ENCODE results near the gene SORBS2.

SORBS2 gene

DNA sequence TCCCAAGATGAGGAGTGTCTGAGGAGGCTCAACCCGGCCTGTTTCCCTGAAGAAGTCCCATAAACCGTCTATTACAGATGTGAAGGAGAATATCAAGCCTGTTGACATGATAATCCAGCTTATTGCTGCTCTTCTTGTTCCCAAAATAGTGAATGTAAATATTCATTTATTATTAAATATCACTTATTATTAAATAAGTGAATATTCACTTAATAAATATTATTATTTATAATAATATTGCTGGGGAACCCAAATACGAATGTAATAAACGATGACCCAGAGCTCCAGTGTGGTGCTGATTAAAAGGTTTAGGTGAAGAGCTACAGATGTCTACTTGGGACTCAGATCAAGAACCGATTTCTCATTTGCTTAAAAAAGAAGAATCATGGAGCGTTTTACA lies 23.8 kb upstream of the SORBS2 start:
- no peak for DNase-seq

- no peak for DNase-seq
Observed at GRCh38 chr4:185835336-185835735, 23.3 kb upstream of the SORBS2 start.

DNA sequence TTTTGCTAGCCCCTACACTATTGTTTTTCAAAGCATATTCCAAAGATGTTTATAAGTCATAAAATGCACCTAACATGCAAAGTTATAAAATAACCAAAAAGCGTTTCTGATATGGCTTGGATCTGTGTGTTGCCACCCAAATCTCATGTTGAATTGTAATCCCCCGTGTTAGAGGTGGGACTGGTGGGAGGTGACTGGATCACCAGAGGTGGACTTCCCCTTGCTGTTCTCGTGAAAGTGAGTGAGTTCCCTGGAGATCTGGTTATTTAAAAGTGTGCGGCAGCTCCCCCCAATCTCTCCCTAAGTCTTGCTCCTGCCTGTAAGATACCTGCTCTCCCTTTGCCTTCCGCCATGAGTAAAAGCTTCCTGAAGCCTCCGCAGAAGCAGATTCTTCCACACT lies 22.8 kb upstream of the SORBS2 start:
- no peak for DNase-seq

DNA sequence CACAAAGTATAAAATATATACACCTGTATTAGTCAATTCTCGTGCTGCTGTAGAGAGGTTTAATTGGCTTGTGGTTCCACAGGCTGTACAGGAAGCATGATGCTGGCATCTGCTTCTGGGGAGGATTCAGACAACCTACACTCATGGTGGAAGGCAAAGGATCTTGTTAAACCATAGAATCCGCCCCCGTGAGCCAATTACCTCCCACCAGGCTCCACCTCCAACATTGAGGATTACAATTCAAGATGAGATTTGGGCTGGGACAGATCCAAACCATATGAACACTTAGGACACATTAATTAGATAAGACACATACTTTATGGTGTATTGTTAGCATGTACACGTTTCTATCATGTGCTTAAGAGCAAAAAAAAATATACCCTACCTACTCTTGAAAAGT lies 22.1 kb upstream of the SORBS2 start:
- no peak for DNase-seq

DNA sequence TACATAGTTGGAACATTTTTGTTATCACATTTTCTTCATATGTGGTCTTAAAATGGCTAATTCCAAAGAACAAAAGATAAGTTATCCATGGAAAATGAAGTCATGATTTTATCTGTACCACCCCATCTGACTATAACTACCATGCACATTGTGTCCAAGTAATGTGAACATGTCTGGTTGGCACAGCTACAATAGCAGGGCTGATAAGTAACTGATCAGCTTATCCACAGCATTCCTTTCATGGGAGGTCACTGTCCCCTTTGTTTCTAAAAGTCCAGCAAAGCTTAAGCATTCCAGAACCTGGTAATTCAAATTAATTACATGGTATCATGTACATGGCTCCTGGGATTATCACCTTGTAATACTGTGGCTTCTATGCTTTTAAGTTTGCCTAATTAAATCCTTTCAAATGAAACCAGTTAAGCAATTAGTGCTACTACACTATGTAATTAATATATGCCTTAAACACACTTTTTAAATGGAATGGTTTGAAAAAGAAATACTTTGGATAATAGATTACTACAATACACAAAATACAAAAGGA lies 21.1 kb upstream of the SORBS2 start:
- DNase-seq, result no peak

GRCh38 chr4:185831125-185831815 lies 19.3 kb upstream of the SORBS2 start:
- DNase-seq, result no peak

DNA sequence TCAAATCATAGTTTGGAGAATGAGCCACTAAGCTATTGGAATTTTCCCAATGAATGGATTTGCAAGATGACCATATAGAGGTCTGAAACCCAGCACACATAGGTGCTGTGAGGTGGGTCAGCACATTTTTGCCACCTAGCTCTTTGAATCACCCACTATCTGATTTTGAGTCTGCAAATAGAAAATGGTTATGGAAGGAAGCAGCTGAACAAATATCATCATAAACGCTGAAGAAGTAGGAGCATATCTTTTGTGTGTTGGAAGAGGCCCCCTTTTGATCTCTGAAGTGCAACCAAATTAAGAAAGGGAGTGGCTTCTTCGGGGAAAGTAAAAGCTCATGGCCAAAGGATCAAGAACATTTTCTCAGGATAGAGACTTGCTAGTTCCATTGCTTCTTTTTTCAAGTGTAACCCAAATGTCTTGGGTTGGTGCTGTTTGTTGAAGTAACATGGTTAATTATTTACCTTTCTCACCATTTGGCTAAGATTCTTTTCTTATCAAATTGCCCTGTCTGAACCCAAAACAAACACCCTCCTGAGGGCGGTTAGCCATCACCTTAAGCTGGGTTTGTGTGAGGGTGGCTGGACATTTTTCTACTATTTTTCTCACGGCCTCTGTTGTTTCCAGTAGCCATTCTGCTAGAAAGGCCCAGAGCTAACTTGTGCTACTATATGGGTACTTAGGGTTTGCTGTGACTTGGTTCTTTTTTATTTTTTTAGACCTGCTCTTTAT lies 18.4 kb upstream of the SORBS2 start:
- DNase-seq, result no peak

GRCh38 chr4:185826381-185826780 lies 14.4 kb upstream of the SORBS2 start:
- no peak for DNase-seq

DNA sequence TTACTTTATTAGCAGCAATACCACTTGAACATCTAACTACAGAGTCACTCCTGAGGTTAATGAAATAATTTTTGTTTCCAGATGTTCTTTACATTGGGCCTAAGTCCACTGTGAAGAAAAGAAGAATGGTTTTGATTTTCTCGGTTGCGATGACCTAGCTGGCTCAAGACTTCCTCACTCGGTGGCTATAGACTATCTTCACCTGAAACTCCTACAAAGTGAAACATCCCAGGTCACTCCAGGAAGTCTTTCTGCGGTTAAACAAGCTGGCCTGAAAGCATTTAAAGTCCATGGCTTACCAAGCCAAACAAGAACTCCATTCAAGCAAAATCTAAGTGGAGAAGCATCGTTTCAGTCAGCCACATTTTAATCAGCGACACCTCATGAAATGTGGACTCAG lies 13.7 kb upstream of the SORBS2 start:
- no peak for DNase-seq

DNA sequence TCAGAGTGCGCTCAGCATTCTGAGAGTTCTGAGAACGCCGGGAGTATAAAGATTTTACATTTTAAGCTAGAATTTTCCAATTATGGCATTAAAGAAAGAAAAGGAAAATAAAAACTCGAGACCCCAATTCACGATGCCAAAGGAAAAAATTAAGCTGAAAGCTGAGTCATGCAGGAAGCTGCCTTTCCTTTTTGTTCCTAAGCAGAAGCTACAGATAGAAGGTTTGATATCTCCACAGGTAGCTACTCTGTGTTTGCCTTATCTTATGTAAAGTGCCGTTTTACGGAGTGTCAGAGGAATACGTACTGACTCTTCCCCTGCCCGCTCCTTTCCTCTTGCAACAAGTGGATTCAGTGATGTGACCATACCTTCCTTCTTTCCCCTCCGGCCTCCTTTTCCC lies 10.8 kb upstream of the SORBS2 start:
- DNase-seq, result no peak

- no peak for DNase-seq
Observed at GRCh38 chr4:185821029-185821419, 9.0 kb upstream of the SORBS2 start.

- no peak for DNase-seq
Observed at GRCh38 chr4:185820146-185821028, 8.4 kb upstream of the SORBS2 start.

GRCh38 chr4:185819144-185819543 lies 7.2 kb upstream of the SORBS2 start:
- DNase-seq, result no peak

DNA sequence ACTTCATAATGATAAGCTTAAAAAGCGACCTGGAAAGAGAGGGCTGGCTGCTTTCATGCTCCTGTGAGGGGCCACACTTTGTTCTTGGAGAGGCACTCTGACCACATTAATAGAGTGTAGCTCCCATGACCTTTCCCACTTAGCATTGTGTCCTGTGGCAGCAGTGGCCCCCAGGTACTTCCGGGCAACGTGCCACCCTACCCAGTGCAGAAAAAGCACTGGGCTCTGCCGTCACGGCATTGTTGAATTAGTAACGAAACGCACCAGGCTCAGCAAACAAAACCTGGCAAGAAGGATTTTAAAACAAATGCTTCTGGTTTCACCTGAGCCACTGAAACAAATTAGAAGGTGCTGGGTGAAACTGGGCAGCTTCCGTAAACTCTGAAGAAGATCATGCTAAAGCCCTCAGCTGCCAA lies 5.4 kb upstream of the SORBS2 start:
- no peak for DNase-seq

DNA sequence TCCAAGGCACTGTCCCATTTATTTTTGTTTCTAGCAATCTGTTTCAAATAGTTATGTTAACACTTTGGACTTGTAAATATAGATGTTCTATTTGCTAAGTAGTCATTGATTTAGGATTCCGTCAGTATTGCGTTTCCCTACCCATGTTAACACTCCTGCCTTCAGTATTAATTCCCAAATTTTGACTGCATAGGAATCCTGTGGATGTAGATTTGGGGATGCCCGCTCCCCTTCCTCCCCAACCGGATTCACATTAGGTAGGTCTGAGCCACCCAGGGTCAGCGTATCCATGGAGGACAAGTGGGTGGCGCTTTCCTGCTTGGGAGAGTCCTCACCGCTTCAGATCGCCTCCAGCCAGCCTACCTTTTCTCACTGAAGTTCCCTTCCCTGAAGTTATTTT lies 1.1 kb upstream of the SORBS2 start:
- no peak for DNase-seq

- no peak for DNase-seq
Observed at GRCh38 chr4:185810746-185811508, 1.1 kb downstream of the SORBS2 start.

- no peak for DNase-seq
Observed at GRCh38 chr4:185809533-185810071, 2.4 kb downstream of the SORBS2 start.

- DNase-seq, result no peak
Observed at GRCh38 chr4:185809121-185809520, 2.9 kb downstream of the SORBS2 start.

- DNase-seq, result no peak
Observed at GRCh38 chr4:185805979-185806378, 6.0 kb downstream of the SORBS2 start.

DNA sequence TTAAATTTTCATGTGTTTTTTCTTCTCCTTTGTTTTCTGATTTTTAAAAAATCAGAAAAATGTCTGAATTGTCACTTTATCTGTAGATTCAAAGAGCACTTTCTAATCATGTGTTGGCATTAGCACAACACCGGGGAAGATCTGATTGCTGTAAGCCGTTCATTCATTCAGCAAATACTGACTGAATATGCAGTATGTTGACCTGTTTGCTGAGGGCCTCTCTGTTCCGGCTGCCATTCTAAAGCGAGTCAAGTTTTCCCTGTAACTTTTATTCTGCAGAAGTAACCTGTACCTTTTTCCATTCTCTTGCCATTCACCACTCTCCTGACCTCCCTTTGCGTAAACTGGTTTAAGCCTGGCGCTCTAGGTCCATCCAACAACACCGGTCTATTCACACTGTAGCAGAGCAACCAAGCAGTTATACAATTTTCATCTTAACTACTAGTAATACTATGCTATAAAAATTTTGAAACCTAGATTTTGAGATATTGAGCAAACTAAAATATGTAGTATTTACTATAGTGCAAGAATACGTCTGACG lies 6.7 kb downstream of the SORBS2 start:
- no peak for DNase-seq

- DNase-seq, result no peak
Observed at GRCh38 chr4:185803022-185803421, 9.0 kb downstream of the SORBS2 start.

DNA sequence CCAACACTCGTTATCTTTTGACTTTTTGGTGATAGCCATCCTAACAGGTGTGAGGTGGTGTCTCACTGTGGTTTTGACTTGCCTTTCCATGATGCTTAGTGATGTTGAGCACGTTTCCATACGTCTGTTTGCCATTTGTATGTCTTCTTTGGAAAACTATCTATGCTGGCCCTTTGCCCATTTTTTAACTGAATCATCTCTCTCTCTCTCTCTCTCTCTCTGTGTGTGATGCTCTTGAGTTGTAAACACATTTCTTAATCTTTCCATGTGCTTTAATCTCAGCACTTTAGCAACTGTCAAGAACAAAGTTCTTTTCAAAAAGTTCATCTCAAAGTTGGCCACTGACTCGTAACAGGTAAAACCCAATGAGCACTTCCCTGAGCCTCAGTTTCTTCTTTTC lies 10.5 kb downstream of the SORBS2 start:
- no peak for DNase-seq
